ENCODE measurements around the gene FHOD3. TPM values are rescaled to one million over a fixed set of nuclear protein-coding genes. Genes with fewer than 3 reads are reported as not detected.
A peak's percentile ranks its signal among the peaks of the same experiment; 100 is the strongest.

The FHOD3 gene
- polyA plus RNA-seq, 4 donors: 0.22 to 8.1 (median 1.9) TPM

- Histone ChIP-seq H3K9me3 (ENCODE audit: control insufficient read depth in 2 of 2, insufficient read depth in 1 of 2, low read depth in 1 of 2, low read length in 1 of 2) (no peaks in the 10 kb centered on the region), H3K27ac (ENCODE audit: low read depth in 1 of 3, low read length in 2 of 3) (no peak overlapping the region), H3K27me3 (ENCODE audit: control insufficient read depth in 3 of 3, insufficient read depth in 3 of 3, low read length in 3 of 3) (no peaks in the 10 kb centered on the region), H3K4me1 (ENCODE audit: control insufficient read depth in 3 of 3, insufficient read depth in 2 of 3, low read depth in 1 of 3, low read length in 2 of 3) (no peaks in the 10 kb centered on the region), H3K36me3 (ENCODE audit: control insufficient read depth in 3 of 3, insufficient read depth in 2 of 3, low read depth in 1 of 3, low read length in 3 of 3) (no peaks in the 10 kb centered on the region), H3K4me3 (ENCODE audit: low read depth in 1 of 3, low read length in 3 of 3) (no peak overlapping the region)
- FAIRE-seq (no peak), DNase-seq (no peak)
- 20 to 36% (median 30%) methylated on average over 2 of the region's 2 CpGs for WGBS, 3 donors
These were observed 82.0 kb downstream of the FHOD3 start for GRCh38 chr18:36379435-36379984.

GRCh38 chr18:36380173-36380827 is 82.8 kb downstream of the FHOD3 start:
- H3K27ac ChIP-seq (ENCODE audit: low read depth in 1 of 3, low read length in 2 of 3): no peak overlapping the region
- 52 to 78% (median 77%) methylated on average over 3 of the region's 3 CpGs for WGBS, 3 donors
- no peak for FAIRE-seq
- no peak for DNase-seq
- H3K4me1 ChIP-seq (ENCODE audit: control insufficient read depth in 3 of 3, insufficient read depth in 2 of 3, low read depth in 1 of 3, low read length in 2 of 3): no peaks in the 10 kb centered on the region
- H3K27me3 ChIP-seq (ENCODE audit: control insufficient read depth in 3 of 3, insufficient read depth in 3 of 3, low read length in 3 of 3): no peaks in the 10 kb centered on the region
- H3K9me3 ChIP-seq (ENCODE audit: control insufficient read depth in 2 of 2, insufficient read depth in 1 of 2, low read depth in 1 of 2, low read length in 1 of 2): no peaks in the 10 kb centered on the region
- H3K36me3 ChIP-seq (ENCODE audit: control insufficient read depth in 3 of 3, insufficient read depth in 2 of 3, low read depth in 1 of 3, low read length in 3 of 3): no peaks in the 10 kb centered on the region
- H3K4me3 ChIP-seq (ENCODE audit: low read depth in 1 of 3, low read length in 3 of 3): no peak overlapping the region

GRCh38 chr18:36381075-36381474 is 83.6 kb downstream of the FHOD3 start:
- FAIRE-seq: no peak
- H3K4me1 ChIP-seq (ENCODE audit: control insufficient read depth in 3 of 3, insufficient read depth in 2 of 3, low read depth in 1 of 3, low read length in 2 of 3): no peaks in the 10 kb centered on the region
- H3K27me3 ChIP-seq (ENCODE audit: control insufficient read depth in 3 of 3, insufficient read depth in 3 of 3, low read length in 3 of 3): no peaks in the 10 kb centered on the region
- H3K36me3 ChIP-seq (ENCODE audit: control insufficient read depth in 3 of 3, insufficient read depth in 2 of 3, low read depth in 1 of 3, low read length in 3 of 3): no peaks in the 10 kb centered on the region
- H3K27ac ChIP-seq (ENCODE audit: low read depth in 1 of 3, low read length in 2 of 3): no peak overlapping the region
- no peak overlapping the region for H3K4me3 ChIP-seq (ENCODE audit: low read depth in 1 of 3, low read length in 3 of 3)
- 81 to 82% (median 82%) methylated on average over 4 of the region's 4 CpGs for WGBS, 3 donors
- no peaks in the 10 kb centered on the region for H3K9me3 ChIP-seq (ENCODE audit: control insufficient read depth in 2 of 2, insufficient read depth in 1 of 2, low read depth in 1 of 2, low read length in 1 of 2)
- DNase-seq: no peak

- no peak overlapping the region for H3K27ac ChIP-seq (ENCODE audit: low read depth in 1 of 3, low read length in 2 of 3)
- FAIRE-seq: no peak
These were observed 85.3 kb downstream of the FHOD3 start for GRCh38 chr18:36382854-36383253.

GRCh38 chr18:36386150-36386920 is 88.8 kb downstream of the FHOD3 start:
- H3K36me3 ChIP-seq (ENCODE audit: control insufficient read depth in 3 of 3, insufficient read depth in 2 of 3, low read depth in 1 of 3, low read length in 3 of 3): no peaks in the 10 kb centered on the region
- H3K4me3 ChIP-seq (ENCODE audit: low read depth in 1 of 3, low read length in 3 of 3): no peak overlapping the region
- no peaks in the 10 kb centered on the region for H3K9me3 ChIP-seq (ENCODE audit: control insufficient read depth in 2 of 2, insufficient read depth in 1 of 2, low read depth in 1 of 2, low read length in 1 of 2)
- H3K4me1 ChIP-seq (ENCODE audit: control insufficient read depth in 3 of 3, insufficient read depth in 2 of 3, low read depth in 1 of 3, low read length in 2 of 3): no peaks in the 10 kb centered on the region
- no peak overlapping the region for H3K27ac ChIP-seq (ENCODE audit: low read depth in 1 of 3, low read length in 2 of 3)
- whole genome bisulfite sequencing, 3 donors: 84 to 87% (median 84%) methylated on average over 10 of the region's 10 CpGs
- DNase-seq: no peak
- FAIRE-seq: no peak
- no peaks in the 10 kb centered on the region for H3K27me3 ChIP-seq (ENCODE audit: control insufficient read depth in 3 of 3, insufficient read depth in 3 of 3, low read length in 3 of 3)

More at GRCh38 chr18:36382854-36383253, 85.3 kb downstream of the FHOD3 start:
- H3K9me3 ChIP-seq (ENCODE audit: control insufficient read depth in 2 of 2, insufficient read depth in 1 of 2, low read depth in 1 of 2, low read length in 1 of 2): no peaks in the 10 kb centered on the region
- H3K27me3 ChIP-seq (ENCODE audit: control insufficient read depth in 3 of 3, insufficient read depth in 3 of 3, low read length in 3 of 3): no peaks in the 10 kb centered on the region
- H3K4me3 ChIP-seq (ENCODE audit: low read depth in 1 of 3, low read length in 3 of 3): no peak overlapping the region
- no peaks in the 10 kb centered on the region for H3K36me3 ChIP-seq (ENCODE audit: control insufficient read depth in 3 of 3, insufficient read depth in 2 of 3, low read depth in 1 of 3, low read length in 3 of 3)
- peak in 1 of 2 donors; percentile 25 for DNase-seq
- 57 to 68% (median 60%) methylated on average over 5 of the region's 5 CpGs for WGBS, 3 donors
- H3K4me1 ChIP-seq (ENCODE audit: control insufficient read depth in 3 of 3, insufficient read depth in 2 of 3, low read depth in 1 of 3, low read length in 2 of 3): no peaks in the 10 kb centered on the region

- Histone ChIP-seq H3K27me3 (ENCODE audit: control insufficient read depth in 3 of 3, insufficient read depth in 3 of 3, low read length in 3 of 3) (no peaks in the 10 kb centered on the region), H3K9me3 (ENCODE audit: control insufficient read depth in 2 of 2, insufficient read depth in 1 of 2, low read depth in 1 of 2, low read length in 1 of 2) (no peaks in the 10 kb centered on the region), H3K4me1 (ENCODE audit: control insufficient read depth in 3 of 3, insufficient read depth in 2 of 3, low read depth in 1 of 3, low read length in 2 of 3) (no peaks in the 10 kb centered on the region), H3K27ac (ENCODE audit: low read depth in 1 of 3, low read length in 2 of 3) (no peak overlapping the region), H3K4me3 (ENCODE audit: low read depth in 1 of 3, low read length in 3 of 3) (no peak overlapping the region), H3K36me3 (ENCODE audit: control insufficient read depth in 3 of 3, insufficient read depth in 2 of 3, low read depth in 1 of 3, low read length in 3 of 3) (no peaks in the 10 kb centered on the region)
- 68 to 83% (median 70%) methylated on average over 3 of the region's 3 CpGs for WGBS, 3 donors
- FAIRE-seq: no peak
- DNase-seq: no peak
These were observed 89.8 kb downstream of the FHOD3 start for GRCh38 chr18:36387310-36387709.

- 74 to 82% (median 81%) methylated on average over 4 of the region's 4 CpGs for WGBS, 3 donors
- FAIRE-seq (no peak), DNase-seq (no peak)
- H3K4me3 ChIP-seq (ENCODE audit: low read depth in 1 of 3, low read length in 3 of 3): no peak overlapping the region
- no peaks in the 10 kb centered on the region for H3K27me3 ChIP-seq (ENCODE audit: control insufficient read depth in 3 of 3, insufficient read depth in 3 of 3, low read length in 3 of 3)
- H3K27ac ChIP-seq (ENCODE audit: low read depth in 1 of 3, low read length in 2 of 3): no peak overlapping the region
- no peaks in the 10 kb centered on the region for H3K9me3 ChIP-seq (ENCODE audit: control insufficient read depth in 2 of 2, insufficient read depth in 1 of 2, low read depth in 1 of 2, low read length in 1 of 2)
- no peaks in the 10 kb centered on the region for H3K4me1 ChIP-seq (ENCODE audit: control insufficient read depth in 3 of 3, insufficient read depth in 2 of 3, low read depth in 1 of 3, low read length in 2 of 3)
- H3K36me3 ChIP-seq (ENCODE audit: control insufficient read depth in 3 of 3, insufficient read depth in 2 of 3, low read depth in 1 of 3, low read length in 3 of 3): no peaks in the 10 kb centered on the region
These were observed 90.8 kb downstream of the FHOD3 start for GRCh38 chr18:36388310-36388709.

- Histone ChIP-seq H3K4me3 (ENCODE audit: low read depth in 1 of 3, low read length in 3 of 3) (no peak overlapping the region), H3K4me1 (ENCODE audit: control insufficient read depth in 3 of 3, insufficient read depth in 2 of 3, low read depth in 1 of 3, low read length in 2 of 3) (no peaks in the 10 kb centered on the region), H3K36me3 (ENCODE audit: control insufficient read depth in 3 of 3, insufficient read depth in 2 of 3, low read depth in 1 of 3, low read length in 3 of 3) (no peaks in the 10 kb centered on the region), H3K27me3 (ENCODE audit: control insufficient read depth in 3 of 3, insufficient read depth in 3 of 3, low read length in 3 of 3) (no peaks in the 10 kb centered on the region), H3K9me3 (ENCODE audit: control insufficient read depth in 2 of 2, insufficient read depth in 1 of 2, low read depth in 1 of 2, low read length in 1 of 2) (peaks cover 0 to 5% of the 10 kb centered on the region in 2 donors), H3K27ac (ENCODE audit: low read depth in 1 of 3, low read length in 2 of 3) (no peak overlapping the region)
- FAIRE-seq (no peak), DNase-seq (no peak)
- 86 to 89% (median 89%) methylated on average over 7 of the region's 7 CpGs for WGBS, 3 donors
These were observed 91.5 kb downstream of the FHOD3 start for GRCh38 chr18:36389027-36389426.

Data from small intestine (tissue), 7 donors.